GM19193 (cell line): ENCODE results near the gene TMEM87B.

ENCODE experiments used
- POLR2A ChIP-seq: IDR thresholded peaks from 4 replicates; pipeline ENCODE4 v1.6.1; 2011; ENCODE audit not compliant: insufficient read depth, insufficient read length; ENCODE audit errors: extremely low read depth

The TMEM87B gene

DNA sequence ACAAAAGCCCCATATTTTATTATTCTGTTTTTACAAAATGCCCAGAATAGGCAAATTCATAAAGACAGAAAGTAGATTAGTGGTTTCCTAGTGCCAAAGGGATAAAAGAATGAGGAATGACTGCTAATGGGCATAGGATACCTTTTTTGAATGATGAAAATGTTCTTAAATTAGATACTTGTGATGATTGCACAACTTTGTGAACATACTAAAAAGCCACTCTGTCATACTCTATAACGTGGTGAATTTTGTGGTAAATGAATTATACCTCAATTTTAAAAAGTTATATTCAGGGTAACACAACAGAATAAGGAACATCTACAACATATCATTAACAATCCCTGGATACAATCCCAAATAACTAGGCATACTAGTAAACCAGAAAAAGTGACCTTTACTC is 74.0 kb downstream of the TMEM87B start:
- no peak for TF ChIP-seq POLR2A

GRCh38 chr2:112133344-112133743 is 78.3 kb downstream of the TMEM87B start:
- no peak for TF ChIP-seq POLR2A

DNA sequence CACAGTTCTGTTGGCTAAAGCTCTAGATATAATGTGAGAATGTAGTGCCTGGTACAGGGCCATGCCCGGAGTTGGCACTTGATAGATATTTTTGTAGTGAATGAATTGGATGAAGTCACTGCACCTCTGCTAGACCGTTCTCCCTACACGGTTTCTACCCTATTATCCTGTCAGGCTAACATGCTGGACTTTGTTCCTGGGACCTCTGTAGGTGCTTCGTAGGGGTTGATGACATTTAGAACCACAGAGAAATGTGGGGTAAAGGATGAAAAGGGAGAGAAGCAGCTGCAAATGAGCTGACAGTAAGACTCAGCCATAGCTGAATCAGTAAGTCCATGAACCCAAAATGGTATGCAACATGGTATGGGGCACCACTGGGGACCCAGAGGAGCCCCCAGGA is 79.1 kb downstream of the TMEM87B start:
- TF ChIP-seq POLR2A: no peak

- no peak for TF ChIP-seq POLR2A
These were observed 81.0 kb downstream of the TMEM87B start for GRCh38 chr2:112136096-112136495.

- no peak for TF ChIP-seq POLR2A
These were observed 82.6 kb downstream of the TMEM87B start for GRCh38 chr2:112137516-112138158.

DNA sequence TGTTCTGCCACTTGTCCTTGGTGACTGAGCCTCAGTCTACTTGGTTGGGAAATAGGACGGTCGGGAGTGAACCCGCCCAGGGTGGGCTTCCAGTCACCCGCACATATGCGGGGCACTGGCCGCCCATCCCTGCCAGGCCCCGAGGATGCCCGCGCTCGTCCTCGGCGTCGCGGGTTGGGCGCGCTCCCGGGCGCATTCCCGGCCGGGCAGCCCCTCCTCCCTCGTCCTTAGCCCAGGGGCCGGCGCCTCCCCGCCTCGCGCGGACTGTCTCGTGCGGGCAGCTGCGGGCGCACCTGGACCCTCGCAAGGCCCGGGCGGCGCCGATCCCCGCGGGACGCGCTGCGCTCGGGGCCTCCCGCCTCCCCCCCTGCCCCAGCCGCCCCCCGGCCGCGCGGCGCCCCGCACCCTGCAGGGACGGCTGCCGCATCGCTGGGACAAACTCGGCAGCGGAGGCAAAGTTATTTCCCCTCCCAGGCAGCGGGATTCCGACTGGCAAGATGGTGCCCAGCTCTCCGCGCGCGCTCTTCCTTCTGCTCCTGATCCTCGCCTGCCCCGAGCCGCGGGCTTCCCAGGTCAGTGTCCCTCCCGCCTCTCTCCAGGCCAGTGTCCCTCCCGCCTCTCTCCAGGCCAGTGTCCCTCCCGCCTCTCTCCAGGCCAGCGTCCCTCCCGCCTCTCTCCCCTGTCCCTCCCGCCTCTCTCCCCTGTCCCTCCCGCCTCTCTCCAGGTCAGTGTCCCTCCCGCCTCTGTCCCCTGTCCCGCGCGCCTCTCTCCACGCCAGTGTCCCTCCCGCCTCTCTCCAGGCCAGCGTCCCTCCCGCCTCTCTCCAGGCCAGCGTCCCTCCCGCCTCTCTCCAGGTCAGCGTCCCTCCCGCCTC is 83.3 kb downstream of the TMEM87B start, which contains the start of gene FBLN7:
Gene FBLN7, plus strand, starts transcription at position 227 of the 874 bp plus-strand sequence. Its CDS starts 271 bp downstream, at position 498.
- TF ChIP-seq POLR2A: no peak

DNA sequence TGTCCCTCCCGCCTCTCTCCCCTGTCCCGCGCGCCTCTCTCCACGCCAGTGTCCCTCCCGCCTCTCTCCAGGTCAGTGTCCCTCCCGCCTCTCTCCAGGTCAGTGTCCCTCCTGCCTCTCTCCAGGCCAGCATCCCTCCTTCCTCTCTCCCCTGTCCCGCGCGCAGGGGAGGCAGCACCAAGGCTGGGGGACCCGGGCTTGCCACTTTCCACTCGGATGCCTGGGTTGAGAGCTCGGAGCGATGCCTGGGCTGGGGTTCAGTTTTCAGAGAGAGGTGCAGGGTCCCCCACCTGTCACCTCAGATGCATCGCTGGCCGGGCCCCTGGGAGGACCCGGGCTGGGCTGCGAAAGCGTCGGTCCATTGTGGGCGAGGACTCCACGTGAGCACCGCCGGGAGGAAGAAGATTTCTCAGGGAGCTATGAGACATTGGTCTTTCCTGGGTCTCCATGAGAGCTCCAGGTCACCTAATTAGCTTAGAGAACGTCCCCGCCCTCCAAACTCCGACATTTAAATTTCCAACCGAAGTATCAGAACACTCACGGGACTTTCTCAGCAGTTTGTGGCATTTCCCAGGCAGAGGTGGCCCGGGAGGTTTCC is 85.2 kb downstream of the TMEM87B start:
- TF ChIP-seq POLR2A: no peak

DNA sequence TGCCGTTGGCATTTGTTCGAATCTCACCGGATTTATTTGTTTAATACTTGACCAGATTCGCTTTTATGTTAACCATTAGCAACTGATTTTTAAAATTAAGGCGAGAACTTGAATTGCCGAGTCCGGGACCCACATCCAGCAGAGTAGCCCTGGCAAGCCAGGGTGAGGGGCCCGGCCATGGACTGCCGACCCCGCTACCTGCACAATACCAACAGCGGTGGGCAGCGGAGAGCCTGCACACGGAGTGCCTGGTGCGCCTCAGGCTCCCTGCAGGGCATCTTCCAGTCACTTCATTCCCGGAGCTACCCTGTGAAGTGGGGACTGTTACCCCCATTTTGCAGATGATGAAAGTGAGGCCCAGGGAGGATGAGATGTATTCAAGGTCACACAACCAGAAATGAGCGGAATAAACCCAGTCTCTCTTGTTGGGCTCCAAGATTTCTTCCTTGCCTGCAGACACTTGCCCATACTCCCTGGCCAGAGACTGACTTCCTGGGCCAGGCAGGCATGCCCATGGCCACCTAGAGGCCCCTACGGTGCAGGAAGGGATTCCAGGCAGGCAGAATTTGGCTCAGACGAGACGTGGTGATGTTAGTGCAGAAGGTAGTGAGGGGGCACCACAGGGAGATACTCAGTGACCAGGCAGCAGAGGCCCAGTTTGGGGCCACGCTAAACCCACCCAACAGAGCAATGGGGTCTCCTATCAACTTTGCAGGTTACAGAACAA is 86.0 kb downstream of the TMEM87B start:
- no peak for TF ChIP-seq POLR2A

DNA sequence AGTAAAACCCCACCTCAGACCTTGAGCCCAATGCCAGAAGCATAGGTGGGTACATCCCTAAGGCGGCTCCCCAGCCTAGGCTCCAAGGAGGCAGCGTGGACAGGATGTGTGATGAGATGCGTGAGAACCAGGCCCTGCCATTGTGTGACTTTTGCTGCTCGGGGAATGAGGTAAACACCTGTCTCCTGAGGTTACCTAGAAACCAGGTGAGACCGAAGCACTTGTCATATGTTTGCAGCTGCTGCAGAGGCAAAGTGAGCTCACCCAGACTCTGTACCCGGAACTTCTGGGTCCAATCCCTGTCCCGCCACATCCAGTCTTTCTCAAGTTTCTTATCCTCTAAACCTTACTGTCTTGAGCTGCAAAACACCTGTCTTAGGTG is 86.5 kb downstream of the TMEM87B start:
- TF ChIP-seq POLR2A: no peak

GRCh38 chr2:112142525-112143078 is 87.5 kb downstream of the TMEM87B start:
- TF ChIP-seq POLR2A: no peak

GRCh38 chr2:112143150-112143549 is 88.1 kb downstream of the TMEM87B start:
- TF ChIP-seq POLR2A: no peak

DNA sequence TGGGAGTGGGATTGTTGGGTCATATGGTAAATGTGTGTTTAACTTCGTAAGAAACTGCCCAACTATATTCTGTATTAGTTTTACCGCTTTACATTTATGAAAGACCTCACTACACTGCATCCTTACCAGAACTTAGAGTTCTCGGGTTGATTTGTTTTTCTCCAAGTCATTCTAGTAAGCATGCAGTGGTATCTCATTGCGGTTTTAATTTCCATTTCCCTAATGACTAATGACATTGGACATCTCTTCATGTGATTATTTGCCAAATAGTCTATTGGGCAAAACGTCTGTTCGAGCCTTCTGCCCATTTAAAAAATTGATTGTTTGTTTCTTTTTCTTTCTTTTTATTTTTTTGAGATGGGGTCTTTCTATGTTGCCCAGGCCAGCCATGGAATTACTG is 89.9 kb downstream of the TMEM87B start:
- TF ChIP-seq POLR2A: no peak

DNA sequence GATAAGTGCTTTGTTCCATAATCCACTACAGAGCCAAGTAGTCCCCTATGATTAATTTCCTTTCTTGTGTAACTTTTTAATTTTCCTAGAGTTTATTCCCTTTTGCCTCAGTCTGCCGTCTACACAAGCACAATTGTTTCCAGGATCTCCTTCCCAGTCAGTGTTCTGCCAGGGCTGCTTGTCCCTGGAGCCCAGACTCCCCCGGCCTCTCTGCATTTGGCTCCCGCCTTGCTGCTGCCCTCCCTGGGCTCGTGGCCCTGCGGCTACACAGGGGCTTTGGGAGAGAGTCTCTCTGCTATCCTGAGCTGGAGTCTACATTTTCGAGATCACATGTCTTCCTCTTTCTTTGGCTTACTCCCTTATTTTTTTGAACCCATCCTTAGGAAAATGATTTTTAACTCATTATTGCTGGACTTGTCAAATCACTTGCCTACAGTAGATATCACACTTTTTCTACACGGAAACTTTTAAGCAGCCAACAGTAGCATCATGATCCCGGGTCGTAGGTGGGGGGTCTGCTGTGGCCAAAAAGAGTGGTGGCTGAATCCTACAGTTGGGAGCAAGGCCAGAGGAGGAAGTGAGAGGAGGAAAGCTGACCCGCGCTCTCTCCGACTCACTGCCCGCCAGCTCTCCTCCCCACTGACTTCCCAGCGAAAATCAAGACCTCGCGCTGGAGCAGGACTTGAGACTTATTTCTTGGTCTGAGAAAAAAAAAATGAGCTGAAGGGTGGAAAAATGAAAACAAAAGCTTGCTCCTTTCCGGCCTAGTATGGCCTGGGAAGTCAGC is 92.5 kb downstream of the TMEM87B start:
- no peak for TF ChIP-seq POLR2A

GRCh38 chr2:112148477-112148876 is 93.4 kb downstream of the TMEM87B start:
- no peak for TF ChIP-seq POLR2A
